Measurements from ENCODE around the gene DPP4.

GRCh38 chr2:162082036-162082435 is 8.0 kb upstream of the DPP4 start:
- TF ChIP-seq CTCF (conservative IDR thresholded peaks at IDR 0.05 in 1 of 2, IDR thresholded peaks at IDR 0.05 in 1 of 2; ENCODE audit: extremely low read depth in 1 of 2, insufficient read depth in 1 of 2, low read depth in 1 of 2, low read length in 2 of 2) (no peak), EZH2 (IDR thresholded peaks at IDR 0.05; ENCODE audit: borderline replicate concordance, low read length) (no peak)

Measured in mammary epithelial cell (primary cell).